Stimulated activated CD8-positive, alpha-beta memory T cell treated with anti-CD3 and anti-CD28 coated beads, Interleukin-12 subunit alpha, Interleukin-12 subunit beta, amount 100 ng/mL, for 1 hour (primary cell): ENCODE results near the gene STX10.

Experiments used
- DNase-seq: peaks from one replicate; pipeline ENCODE4 v3.0.0-alpha.2; 2020; ENCODE audit warnings: low read depth

The STX10 gene

DNA sequence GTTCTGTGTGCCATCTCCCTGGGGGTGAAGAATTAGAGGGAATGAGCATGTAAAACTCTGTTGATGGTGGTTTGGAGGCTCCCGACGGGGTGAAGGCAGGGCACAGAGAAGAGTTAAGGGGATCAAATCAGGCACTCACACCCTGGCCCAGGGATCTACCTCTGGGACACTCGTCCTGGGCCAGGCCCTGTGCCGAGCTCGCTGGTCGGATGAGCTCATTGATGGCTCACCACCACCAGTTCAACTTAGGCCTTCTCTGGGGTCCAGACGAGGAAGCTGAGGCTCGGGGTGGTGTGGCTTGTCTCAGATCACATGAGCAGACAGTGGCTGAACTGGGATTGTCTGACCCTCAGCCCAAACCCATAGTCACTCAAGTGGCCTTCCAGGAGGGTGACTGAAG is 30.5 kb downstream of the STX10 start:
- DNase-seq = no peak

DNA sequence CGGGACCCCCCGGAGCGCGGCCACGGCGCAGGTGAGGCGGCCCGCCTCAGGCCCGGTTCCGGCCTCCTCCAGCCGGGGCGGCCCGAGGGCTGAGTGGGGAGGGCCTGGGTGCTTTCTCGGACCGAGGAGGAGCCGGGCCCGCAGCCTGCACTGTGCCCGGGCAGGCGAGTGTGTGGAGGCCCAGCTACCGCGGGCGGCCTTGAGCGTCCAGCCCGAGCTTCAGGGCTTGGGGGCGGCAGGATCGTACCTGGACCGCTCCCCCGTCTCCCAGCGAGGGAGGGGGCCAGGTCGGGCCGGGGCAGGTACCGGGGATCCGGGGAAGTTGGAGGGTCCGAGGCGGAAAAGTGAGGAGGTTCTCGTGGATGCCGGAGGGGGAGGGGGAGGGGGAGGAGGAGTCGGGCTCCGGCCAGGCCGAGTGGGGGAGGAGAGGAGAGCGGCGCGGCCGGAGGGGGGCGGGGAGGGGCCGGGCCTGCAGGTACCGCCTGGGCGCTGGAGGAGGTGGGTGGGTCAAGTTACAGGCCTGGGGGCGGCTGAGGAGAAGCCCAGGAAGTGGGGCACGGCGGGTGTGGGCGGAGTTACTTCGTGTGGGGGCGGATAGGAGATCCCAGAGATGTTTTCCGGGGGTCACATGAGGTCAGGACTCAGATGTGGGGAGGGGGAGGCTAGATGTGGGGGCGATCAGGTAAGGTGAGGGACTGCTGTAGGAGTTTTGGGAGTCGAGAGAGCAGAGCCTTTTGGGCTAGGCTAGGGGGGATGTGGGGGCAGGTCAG is 31.6 kb downstream of the STX10 start:
- DNase-seq = no peak

DNA sequence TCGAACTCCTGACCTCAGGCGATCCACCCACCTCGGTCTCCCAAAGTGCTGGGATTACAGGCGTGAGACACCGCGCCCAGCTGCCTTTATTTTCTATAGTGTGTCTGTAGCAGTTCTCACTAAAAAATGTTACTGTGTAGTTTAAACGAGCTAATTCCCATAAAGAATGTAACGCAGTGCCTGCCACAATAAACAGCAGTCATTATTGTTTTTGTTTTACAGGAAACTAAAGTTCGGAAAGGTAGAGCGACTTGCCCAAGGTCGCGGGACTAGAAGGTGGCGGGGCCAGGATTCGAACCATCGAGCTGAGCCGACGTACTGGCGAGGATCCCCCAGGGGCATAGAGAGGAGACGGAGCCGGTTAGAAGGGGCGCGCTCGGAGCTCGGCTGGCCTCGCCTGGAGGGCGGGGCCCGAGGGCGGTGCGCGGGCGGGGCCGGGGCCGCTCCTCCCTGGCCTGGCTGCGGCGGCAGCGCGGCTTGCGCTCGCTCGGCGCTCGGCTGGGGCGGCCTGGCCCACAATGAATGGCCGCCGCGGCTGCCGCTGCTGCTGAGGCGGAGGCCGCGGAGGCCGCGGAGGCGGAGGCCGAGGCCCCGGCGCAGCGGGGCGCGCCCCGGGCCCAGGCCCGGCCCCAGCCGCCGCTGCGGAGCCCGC is 32.3 kb downstream of the STX10 start, which contains the start of gene NACC1:
Gene NACC1 (plus strand): TSS at position 493 of the 652 bp plus-strand sequence. CDS start 16,944 bp downstream, outside the sequence.
- peak; percentile 72 for DNase-seq

DNA sequence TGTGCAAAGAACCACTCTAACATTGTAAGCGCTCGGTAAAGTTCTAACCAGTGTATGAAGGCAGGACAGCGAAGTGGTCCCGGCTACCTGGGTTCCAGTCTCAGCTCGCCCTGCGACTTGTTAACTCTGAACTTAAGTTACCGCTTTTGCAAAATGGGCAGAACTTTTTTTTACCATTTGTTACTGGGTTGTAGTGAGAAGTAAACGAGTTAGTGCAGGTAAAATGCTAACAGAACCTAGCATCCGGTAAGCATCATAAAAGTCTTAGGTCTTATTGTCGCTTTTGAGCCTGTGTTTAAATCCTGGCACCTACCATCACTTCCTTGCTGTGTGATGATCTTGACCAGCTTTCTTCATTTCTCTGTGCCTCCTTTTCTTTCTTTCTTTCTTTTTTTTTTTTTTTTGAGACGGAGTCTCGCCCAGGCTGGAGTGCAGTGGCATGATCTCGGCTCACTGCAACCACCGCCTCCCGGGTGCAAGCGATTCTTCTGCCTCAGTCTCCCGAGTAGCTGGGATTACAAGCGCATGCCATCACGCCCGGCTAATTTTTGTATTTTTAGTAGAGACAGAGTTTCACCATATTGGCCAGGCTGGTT is 32.9 kb downstream of the STX10 start:
- DNase-seq = no peak

DNA sequence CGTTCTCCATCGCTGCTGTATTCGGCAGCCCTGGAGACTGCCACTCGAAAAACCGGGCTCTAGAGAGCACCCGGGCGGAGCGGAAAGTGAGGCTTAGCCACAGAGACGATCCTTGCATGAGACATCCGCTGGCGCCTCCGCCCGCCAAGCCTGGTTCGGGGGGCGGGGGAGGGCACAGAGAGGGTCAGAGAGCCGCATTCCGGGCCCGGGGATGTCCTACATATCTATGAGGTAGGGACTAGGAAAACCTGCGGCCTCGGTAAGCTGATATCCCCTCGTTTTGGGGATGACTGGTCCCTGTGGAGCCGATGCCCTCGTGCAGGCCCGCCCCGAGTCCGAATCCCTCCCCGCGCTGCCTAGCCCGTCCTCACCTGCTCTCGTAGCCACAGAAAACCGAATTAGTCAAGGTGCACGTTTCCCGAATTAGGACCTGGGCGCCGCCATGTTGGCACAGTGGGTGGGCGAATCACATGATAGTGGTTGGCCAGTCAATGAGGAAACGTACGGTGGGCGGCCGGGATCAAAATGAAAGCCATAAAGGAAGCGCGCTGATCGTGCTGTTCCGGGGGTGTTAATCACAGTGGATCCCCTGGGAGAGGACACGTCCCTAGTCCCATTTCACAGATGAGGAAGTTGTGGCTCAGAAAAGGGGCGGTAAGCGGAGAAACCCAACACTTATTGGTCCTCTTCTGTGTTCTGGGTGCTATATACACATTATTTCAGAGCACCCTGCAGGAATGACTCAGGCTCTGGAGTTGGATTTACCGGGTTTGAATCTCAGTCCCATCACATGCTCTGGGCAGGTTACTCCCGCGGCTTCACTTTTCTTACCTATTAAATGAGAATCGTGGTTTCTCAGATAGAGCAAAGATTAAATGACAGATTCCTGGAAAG is 33.6 kb downstream of the STX10 start, which contains the start of gene TRMT1:
Gene TRMT1 (minus strand): TSS at position 459 of the 894 bp plus-strand sequence. CDS start 341 bp downstream, at position 118.
- DNase-seq = peak; percentile 81

DNA sequence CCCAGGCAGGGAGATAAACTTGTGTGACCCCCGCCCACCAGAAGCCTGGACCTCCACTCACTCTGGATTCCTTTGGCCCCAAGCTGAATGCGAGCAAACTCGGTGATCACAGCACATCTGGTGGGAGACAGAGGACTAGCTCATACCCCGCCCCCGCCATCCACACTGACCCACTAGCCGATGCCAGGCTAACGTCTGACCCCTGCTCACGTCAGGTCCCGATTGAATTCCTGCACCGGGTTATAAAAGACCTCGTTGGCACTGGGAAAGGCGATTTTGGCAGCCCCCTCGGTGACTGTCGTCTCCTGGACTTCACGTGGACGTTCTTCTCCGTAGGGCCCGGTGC is 34.3 kb downstream of the STX10 start:
- DNase-seq = no peak

DNA sequence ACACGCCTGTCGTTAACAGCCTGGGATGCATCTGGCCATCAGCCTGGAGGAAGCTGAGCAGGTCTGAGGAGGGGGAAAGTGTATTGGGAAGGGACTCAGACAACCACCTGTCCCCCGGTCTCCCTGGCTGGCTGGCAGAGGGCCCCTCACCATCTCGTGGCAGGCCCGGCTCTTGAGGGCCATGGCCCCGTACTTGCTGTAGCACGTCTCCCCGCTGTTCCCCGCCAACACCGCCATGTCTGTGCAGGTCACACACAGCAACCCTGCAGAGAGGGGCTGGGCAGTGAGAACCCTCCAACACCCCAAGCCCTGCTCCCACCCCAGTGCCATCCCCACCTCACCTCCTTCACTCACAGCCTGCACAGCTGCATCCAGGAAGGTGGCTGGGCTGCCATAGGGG is 37.6 kb downstream of the STX10 start:
- no peak for DNase-seq

DNA sequence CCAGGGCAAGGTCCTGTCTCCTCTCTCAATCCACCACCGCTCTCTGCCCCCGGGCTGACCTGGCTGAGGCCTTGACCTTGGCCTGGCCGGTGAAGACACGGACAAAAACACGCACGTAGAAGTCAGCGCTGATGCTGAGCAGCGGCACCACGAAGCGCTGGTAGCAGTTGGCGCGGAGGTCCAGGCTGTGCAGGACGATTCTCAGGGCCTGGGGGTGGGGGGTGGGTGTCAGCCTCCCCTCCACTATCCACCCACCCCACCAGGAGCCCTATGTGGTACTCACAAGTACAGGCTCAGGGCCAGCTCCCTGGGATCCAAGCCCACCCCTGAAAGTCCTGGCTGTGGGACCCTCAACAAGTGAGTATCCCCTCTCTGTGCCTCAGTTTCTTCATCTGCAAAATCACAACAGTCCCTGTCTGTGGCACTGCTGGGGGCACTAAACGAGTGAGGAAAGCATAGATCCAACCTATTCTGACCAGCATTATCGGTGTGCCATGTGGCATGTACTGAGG is 40.0 kb downstream of the STX10 start:
- DNase-seq = no peak

DNA sequence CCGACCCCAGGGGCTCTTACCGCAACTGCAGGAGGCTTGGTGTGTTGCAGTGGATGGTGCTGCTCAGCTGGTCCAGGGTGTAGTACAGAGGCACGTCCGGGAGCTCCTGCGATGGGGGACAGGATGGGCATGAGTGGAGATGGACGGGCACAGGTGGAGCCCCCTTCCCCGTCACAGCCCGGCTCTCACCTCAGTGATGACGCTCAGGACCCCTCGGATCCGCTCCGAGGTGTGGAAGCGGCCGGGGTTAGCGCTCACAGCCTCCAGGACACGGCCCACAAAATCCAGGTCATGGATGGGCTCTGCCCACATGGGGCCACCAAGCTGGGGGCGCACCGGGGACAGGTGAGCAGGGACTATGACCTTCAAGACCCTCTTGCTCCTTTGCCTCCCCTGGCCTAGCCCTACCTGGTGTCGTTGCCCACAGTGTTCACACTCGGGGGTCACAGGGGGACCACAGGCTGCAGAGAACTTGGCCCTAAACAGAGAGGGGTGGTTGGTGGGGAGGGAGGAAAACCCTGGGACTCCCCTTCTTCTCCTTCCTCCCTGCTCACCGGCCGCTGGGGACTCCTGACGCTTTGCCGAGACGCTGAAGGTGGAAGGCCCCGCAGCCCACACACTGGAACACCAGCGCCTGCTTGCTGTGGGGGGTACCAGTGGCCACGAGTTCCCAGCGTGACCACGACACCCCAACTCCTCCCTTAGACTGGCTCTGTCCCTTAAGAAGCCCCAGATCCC is 40.6 kb downstream of the STX10 start:
- DNase-seq = no peak

DNA sequence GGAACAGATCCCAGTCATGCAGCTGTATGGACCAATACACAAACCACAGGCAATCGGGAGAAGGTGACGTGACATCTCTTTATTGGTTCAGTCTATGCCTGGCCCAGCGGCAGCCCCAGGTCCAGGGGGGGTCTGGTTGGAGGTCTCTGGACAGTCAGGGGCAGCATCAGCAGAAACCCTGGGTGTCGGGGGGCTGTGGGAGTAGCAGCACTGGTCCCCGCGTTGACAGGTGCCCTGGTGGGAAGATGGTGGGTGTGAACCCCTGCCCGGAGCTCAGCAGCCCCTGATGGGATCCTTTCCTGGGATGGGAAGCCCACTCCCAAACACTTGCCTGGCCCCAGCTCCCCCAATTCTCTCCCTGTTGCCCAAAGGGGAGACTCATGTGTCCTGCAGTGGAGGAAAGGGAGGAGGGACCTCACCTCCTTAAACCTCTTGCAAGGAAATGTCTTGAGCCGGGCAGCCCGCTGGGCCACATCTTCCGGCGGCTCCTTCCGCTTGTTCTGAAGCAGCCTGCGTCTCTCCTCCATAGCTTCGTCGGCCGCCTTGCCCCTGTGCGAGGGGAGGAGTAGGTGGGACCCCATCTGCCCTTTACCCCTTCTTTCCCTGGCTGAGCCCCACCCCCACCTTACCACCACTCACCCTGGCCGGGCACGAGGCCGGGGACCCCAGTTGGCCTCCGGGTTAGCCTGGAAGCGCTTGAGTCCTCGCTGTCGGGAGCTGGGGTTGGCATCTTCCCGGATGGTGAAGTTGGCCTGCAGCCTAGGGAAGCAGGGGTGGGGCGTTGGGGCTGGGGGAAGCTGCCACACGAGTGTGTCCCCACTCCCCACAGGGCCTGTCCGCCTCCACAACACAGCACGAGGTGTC is 45.1 kb downstream of the STX10 start:
- DNase-seq = no peak

DNA sequence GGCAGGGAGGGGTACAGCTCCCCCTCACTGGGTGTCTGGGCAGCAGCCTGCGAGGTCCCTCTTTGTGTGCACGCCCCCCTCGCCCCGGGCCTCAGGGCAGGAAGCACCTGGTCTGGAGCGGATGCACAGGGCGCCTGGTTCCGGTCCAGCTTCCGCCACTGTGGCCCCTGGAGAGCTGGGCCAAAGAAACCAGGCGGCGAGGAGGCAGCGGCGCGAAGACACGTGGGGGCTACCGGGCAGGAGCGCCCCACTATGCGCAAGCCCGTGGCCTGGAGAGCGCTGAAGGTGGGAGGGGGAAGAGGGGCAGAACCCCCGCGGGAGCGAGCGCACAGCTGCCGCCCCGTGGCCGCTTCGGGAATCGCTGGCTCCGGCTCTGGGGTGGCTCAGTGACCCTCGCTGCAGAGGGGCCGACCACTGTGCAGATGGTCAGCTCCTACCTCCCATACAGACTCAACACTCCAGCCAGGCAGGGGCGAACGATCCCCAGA is 45.8 kb downstream of the STX10 start:
- no peak for DNase-seq

DNA sequence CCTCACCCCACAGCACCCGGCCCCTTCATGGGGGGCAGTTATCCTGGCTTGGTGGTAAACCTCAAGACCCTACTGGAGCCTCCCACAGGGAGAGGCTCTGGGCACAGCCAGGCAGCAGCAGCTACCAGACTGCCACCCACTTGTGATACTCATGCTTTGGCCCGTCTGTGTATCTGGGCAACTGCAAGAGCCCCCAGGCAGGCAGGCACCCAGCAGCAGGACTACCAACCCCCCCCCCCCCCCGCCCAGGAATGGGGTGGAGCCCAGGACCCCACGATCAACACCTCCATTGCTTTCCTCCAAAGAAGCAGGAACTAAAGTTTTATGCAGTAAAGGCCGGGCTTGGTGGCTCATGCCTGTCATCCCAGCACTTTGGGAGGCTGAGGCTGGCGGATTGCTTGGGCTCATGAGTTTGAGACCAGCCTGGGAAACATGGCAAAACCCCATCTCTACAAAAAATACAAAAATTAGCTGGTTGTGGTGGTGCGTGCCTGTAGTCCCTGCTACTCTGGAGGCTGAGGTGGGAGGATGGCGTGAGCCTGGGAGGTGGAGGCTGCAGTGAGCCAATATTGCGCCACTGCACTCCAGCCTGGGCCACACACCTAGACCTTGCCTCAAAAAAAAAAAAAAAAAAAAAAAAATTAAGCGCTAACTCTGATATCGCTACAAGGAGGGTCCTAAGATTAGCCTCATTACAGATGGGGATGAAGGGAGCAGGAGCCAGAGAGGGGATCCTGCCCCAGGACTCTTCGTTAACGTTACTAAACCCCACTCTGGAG is 46.4 kb downstream of the STX10 start:
- no peak for DNase-seq

DNA sequence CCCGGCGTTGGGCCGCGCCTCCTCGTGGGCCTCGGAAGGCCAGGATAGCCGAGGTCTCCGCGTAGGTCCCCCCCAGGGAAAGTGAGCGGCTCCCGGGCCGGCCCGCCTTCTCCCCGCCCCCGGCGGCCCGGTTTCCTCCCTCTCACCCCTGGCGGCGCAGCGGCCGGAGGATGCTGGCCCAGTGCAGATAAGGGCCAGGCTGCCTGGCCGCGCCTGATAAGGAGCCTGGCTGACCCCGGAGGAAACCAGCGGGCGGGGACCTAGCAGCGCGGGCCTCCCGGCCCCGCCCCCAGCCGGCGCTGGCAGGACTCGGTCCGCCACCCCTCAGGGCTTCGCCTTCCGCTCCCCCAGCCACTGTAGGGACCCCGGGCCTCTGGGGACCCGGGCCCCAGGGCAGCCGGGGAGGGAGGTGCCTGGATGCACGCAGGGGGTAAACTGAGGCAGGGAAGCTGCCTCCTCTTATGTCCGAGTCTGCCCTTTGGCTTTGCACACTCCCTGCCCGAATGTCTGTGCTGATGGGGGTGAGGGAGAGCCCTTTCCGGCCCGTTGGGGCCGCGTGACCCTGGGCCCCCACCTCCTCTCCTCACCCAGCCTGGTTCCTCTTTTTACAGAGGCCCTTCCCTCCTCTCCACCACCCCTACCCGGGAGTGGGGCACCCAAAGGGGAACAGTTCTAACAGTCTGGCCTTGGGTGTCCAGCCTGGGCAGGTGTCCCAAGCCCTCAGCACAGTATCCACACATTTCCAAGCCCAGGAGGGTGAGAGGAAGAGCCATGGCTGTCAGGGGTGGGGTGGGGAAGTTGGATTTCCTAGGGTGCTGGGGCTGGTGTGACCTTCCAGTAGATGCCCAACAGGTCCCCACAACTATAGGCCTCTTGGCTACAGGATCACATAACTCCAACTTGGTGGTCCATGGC is 47.3 kb downstream of the STX10 start, which contains the start of gene LYL1:
Gene LYL1 (minus strand): TSS at position 193 of the 915 bp plus-strand sequence. CDS start 1,687 bp downstream, outside the sequence.
- DNase-seq = no peak

DNA sequence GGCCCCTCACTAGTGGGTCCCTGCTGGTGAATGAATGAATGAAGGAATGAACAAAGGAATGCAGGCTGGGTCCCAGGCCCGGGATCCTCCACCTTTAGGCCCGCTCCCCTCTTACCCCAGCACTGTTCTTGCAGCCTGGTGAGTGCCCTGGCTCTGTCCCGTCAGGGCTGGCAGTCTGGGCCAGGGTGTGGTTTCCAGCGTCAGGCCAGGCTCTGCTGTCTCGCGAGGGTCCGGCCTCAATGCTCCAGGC is 47.8 kb downstream of the STX10 start:
- no peak for DNase-seq

DNA sequence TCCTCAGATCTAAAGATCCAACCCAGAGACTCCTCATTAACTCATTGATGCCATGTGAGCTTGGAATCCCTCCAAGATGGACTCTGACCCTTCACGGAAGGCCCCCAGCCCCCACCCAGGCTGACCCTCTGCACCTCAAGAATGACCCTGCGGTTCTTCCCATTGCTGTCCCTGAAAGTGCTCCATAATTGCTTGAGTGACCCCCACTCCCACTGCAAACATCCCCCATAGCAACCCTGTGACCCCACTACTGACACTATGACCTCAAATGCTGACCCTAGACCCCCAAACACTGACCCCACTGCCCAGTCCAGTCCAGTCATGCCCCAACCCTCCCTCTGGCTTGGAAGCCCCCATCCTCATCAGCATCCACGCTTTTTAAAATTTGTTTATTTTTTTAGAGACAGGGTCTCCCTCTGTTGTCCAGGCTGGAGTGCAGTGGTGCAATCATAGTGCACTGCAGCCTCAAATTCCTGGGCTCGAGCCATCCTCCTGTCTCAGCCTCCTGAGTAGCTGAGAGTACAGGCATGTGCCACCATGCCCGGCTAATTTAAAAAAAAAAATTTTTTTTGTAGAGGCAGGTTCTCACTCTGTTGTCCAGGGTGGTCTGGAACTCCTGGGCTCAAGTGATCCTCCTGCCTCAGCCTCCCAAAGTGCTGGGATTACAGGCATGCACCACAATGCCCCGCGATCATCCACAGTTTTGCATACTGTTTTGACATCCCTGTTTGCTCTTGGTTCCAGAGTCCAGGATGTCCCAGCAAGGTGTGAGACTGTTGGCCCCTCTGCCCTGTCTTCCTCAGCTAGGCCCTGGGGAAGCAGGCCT is 48.4 kb downstream of the STX10 start:
- no peak for DNase-seq

DNA sequence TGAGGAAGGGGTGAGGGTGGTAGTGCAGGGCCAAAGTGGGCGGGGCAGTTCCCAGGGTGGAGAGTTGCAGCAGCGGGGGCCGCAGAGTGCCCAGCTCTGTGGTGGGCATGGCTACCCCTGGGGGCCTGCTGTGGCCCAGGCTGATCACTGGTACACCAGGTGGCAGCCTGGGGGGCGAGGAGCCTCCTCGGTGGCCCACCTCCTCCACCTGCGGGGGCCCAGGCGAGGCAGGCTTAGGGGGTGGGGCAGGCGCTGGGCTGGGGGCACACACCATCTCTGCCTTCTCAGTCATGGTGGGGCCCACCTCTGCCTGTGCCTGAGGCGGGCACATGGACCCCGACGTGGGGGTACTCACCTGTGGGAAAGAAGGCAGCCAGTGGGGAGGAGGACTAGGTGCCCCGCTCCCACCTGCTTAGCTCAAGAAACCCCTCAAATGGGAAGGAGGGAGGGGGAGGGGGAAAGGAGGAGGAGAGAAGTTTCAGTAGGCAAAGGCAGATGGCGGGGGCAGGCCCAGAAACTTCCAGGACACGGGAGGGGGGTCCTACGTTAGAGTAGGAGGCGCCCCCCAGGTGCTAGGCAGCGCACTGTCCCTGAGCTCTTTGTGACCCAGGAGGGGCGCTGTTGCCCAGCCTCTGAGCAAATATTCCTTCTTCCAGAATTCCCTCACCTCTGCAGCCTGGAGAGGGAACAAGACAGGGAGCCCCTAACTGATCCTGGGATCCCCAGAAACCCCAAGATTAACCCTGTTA is 49.2 kb downstream of the STX10 start:
- no peak for DNase-seq
